ENCODE data around the gene NTN1. TPM values are rescaled to one million over a fixed set of nuclear protein-coding genes. Genes with fewer than 3 reads are reported as not detected.

Gene NTN1
- total RNA-seq, 2 experiments from 2014 or later, result 1.2 to 1.3 TPM

GRCh38 chr17:9189870-9190269 is 168.6 kb downstream of the NTN1 start:
- no peak for TF ChIP-seq CTCF (IDR thresholded peaks at IDR 0.05)
- H3K27ac Mint-ChIP-seq, result no peak overlapping the region
- no peak overlapping the region for H3K4me3 Mint-ChIP-seq
- intact Hi-C loops (cut with micrococcal nuclease), result no loop called here
- no peak for ATAC-seq
- H3K4me1 Mint-ChIP-seq (ENCODE audit: low read depth), result no peaks in the 10 kb centered on the region
- CTCF ChIA-PET, result interaction anchor here (0.7 kb wide), 1 partner anchor 657 kb away, joined by 4 read pairs; no protein-coding TSS in a partner anchor
- no peaks in the 10 kb centered on the region for H3K36me3 Mint-ChIP-seq (ENCODE audit: low read depth)
- H3K9me3 Mint-ChIP-seq, result no peaks in the 10 kb centered on the region
- POLR2A ChIA-PET, result no interaction called here
- no peak for DNase-seq
- peaks cover 8% of the 10 kb centered on the region for H3K27me3 Mint-ChIP-seq

- no peaks in the 10 kb centered on the region for H3K9me3 Mint-ChIP-seq
- POLR2A ChIA-PET, result no interaction called here
Observed at GRCh38 chr17:9192010-9192409, 170.7 kb downstream of the NTN1 start.

GRCh38 chr17:9195411-9195810 is 174.1 kb downstream of the NTN1 start:
- DNase-seq (no peak), ATAC-seq (no peak)
- Mint-ChIP-seq H3K9me3 (no peaks in the 10 kb centered on the region), H3K36me3 (ENCODE audit: low read depth) (no peaks in the 10 kb centered on the region), H3K4me3 (no peak overlapping the region), H3K4me1 (ENCODE audit: low read depth) (no peaks in the 10 kb centered on the region), H3K27ac (no peak overlapping the region), H3K27me3 (peaks cover 6% of the 10 kb centered on the region)
- intact Hi-C loops (cut with micrococcal nuclease), result no loop called here
- CTCF ChIA-PET, result no interaction called here
- POLR2A ChIA-PET, result no interaction called here
- TF ChIP-seq CTCF (IDR thresholded peaks at IDR 0.05), result no peak

More at GRCh38 chr17:9192010-9192409, 170.7 kb downstream of the NTN1 start:
- CTCF ChIA-PET, result no interaction called here
- H3K4me1 Mint-ChIP-seq (ENCODE audit: low read depth), result no peaks in the 10 kb centered on the region
- intact Hi-C loops (cut with micrococcal nuclease), result no loop called here
- no peak overlapping the region for H3K27ac Mint-ChIP-seq
- no peak for DNase-seq
- no peak for TF ChIP-seq CTCF (IDR thresholded peaks at IDR 0.05)
- no peaks in the 10 kb centered on the region for H3K36me3 Mint-ChIP-seq (ENCODE audit: low read depth)
- H3K27me3 Mint-ChIP-seq, result peaks cover 7% of the 10 kb centered on the region
- no peak overlapping the region for H3K4me3 Mint-ChIP-seq
- no peak for ATAC-seq

- H3K36me3 Mint-ChIP-seq (ENCODE audit: low read depth), result no peaks in the 10 kb centered on the region
- H3K27ac Mint-ChIP-seq, result no peak overlapping the region
- CTCF ChIA-PET, result no interaction called here
- no peaks in the 10 kb centered on the region for H3K9me3 Mint-ChIP-seq
- no peaks in the 10 kb centered on the region for H3K4me1 Mint-ChIP-seq (ENCODE audit: low read depth)
- no peak for ATAC-seq
- TF ChIP-seq CTCF (IDR thresholded peaks at IDR 0.05), result no peak
- intact Hi-C loops (cut with micrococcal nuclease), result no loop called here
- no peak for DNase-seq
- POLR2A ChIA-PET, result no interaction called here
- H3K27me3 Mint-ChIP-seq, result peaks cover 6% of the 10 kb centered on the region
- H3K4me3 Mint-ChIP-seq, result no peak overlapping the region
Observed at GRCh38 chr17:9195961-9196670, 174.8 kb downstream of the NTN1 start.

GRCh38 chr17:9199571-9200551 is 178.6 kb downstream of the NTN1 start:
- POLR2A ChIA-PET, result no interaction called here
- intact Hi-C loops (cut with micrococcal nuclease), result no loop called here
- H3K4me3 Mint-ChIP-seq, result no peak overlapping the region
- H3K27ac Mint-ChIP-seq, result no peak overlapping the region
- no peaks in the 10 kb centered on the region for H3K9me3 Mint-ChIP-seq
- ATAC-seq, result peak; percentile 27
- CTCF ChIA-PET, result interaction anchor here (1.0 kb wide), 1 partner anchor 92 kb away, joined by 3 read pairs; no protein-coding TSS in a partner anchor
- peaks cover 7% of the 10 kb centered on the region for H3K4me1 Mint-ChIP-seq (ENCODE audit: low read depth)
- peak; percentile 3 for DNase-seq
- TF ChIP-seq CTCF (IDR thresholded peaks at IDR 0.05), result no peak
- peaks cover 8% of the 10 kb centered on the region for H3K27me3 Mint-ChIP-seq
- no peaks in the 10 kb centered on the region for H3K36me3 Mint-ChIP-seq (ENCODE audit: low read depth)

All from activated CD8-positive, alpha-beta T cell treated with anti-CD3 and anti-CD28 coated beads for 36 hours (primary cell).